ENCODE measurements around the gene KIF17. TPM values are rescaled to one million over a fixed set of nuclear protein-coding genes. Genes with fewer than 3 reads are reported as not detected.
A peak's percentile ranks its signal among the peaks of the same experiment; 100 is the strongest.

Gene KIF17
- total RNA-seq, 1 experiment from 2014 or later: 2.4 TPM

- H3K4me3 ChIP-seq (replicated peaks in 1 of 2; ENCODE audit: low read depth in 1 of 2, low read length in 2 of 2): peak overlapping the region; percentile 44 to 62; a peak in 2 of 4 replicates
- no peaks in the 10 kb centered on the region for H3K79me2 ChIP-seq (ENCODE audit: insufficient read depth, low read length)
- no TSS peak for BruUV-seq (replicated peaks)
- RAD21 ChIA-PET (ENCODE audit: low non-redundant PET in 1 of 2, low total read pairs in 2 of 2, uncharacterized antibody in 2 of 2, unreplicated experiment in 2 of 2): interaction anchor here (0.6 to 2.1 kb wide), 6 partner anchors 35 to 558 kb away, joined by 3 to 25 read pairs (median 6); partner anchors contain the start of genes HP1BP3 (in 1 of the 2) and SH2D5 (in 1 of the 2)
- TF ChIP-seq EZH2phosphoT487 (IDR thresholded peaks at IDR 0.05; ENCODE audit: borderline replicate concordance) (no peak), CBX3 (IDR thresholded peaks at IDR 0.05; ENCODE audit: low read depth) (no peak), SIN3A (IDR thresholded peaks at IDR 0.05; ENCODE audit: low read depth) (no peak), CEBPB (IDR thresholded peaks at IDR 0.05; ENCODE audit: low read depth) (no peak), TCF7L2 (IDR thresholded peaks at IDR 0.05; ENCODE audit: borderline replicate concordance, extremely low read depth, insufficient read depth, insufficient read length) (no peak), POLR2AphosphoS5 (IDR thresholded peaks at IDR 0.05; ENCODE audit: low read depth, low read length) (no peak), FOSL1 (IDR thresholded peaks at IDR 0.05; ENCODE audit: low read depth) (no peak), JUND (IDR thresholded peaks at IDR 0.05) (no peak)
- TF ChIP-seq, protein P1, sequence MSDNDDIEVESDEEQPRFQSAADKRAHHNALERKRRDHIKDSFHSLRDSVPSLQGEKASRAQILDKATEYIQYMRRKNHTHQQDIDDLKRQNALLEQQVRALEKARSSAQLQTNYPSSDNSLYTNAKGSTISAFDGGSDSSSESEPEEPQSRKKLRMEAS (IDR thresholded peaks at IDR 0.05): no peak
- TF ChIP-seq, protein P2, sequence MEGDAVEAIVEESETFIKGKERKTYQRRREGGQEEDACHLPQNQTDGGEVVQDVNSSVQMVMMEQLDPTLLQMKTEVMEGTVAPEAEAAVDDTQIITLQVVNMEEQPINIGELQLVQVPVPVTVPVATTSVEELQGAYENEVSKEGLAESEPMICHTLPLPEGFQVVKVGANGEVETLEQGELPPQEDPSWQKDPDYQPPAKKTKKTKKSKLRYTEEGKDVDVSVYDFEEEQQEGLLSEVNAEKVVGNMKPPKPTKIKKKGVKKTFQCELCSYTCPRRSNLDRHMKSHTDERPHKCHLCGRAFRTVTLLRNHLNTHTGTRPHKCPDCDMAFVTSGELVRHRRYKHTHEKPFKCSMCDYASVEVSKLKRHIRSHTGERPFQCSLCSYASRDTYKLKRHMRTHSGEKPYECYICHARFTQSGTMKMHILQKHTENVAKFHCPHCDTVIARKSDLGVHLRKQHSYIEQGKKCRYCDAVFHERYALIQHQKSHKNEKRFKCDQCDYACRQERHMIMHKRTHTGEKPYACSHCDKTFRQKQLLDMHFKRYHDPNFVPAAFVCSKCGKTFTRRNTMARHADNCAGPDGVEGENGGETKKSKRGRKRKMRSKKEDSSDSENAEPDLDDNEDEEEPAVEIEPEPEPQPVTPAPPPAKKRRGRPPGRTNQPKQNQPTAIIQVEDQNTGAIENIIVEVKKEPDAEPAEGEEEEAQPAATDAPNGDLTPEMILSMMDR (IDR thresholded peaks at IDR 0.05 in 2 of 3, conservative IDR thresholded peaks at IDR 0.05 in 1 of 3; ENCODE audit: borderline replicate concordance in 1 of 3, insufficient read depth in 1 of 3, low read depth in 2 of 3, low read length in 2 of 3): no peak
- H4K20me1 ChIP-seq (ENCODE audit: insufficient read depth): no peaks in the 10 kb centered on the region
- H3K27ac ChIP-seq (ENCODE audit: low read depth, low read length): peak overlapping the region; percentile 88
- no peak for ATAC-seq
- peak overlapping the region; percentile 67; the same call in 1 of the 2 replicates for H3K9ac ChIP-seq (ENCODE audit: low read length)
- H3K36me3 ChIP-seq (ENCODE audit: control insufficient read depth in 1 of 2, insufficient read depth in 2 of 2, low read length in 2 of 2): no peaks in the 10 kb centered on the region
- CTCF ChIA-PET: interaction anchor here (1.1 to 2.8 kb wide), 15 partner anchors 10 to 671 kb away, joined by 3 to 104 read pairs (median 8); partner anchors contain the start of genes HP1BP3 and SH2D5
- intact Hi-C loops (cut with micrococcal nuclease): loop anchor here (2.0 kb wide), 1 partner anchor 89 kb away; the partner anchor contains the start of gene HP1BP3
- H3K9me2 ChIP-seq (ENCODE audit: insufficient read depth): no peaks in the 10 kb centered on the region
- no peak for DNase-seq (ENCODE audit: low read depth, low spot score)
- POLR2A ChIA-PET: interaction anchor here (1.0 to 1.4 kb wide), 2 partner anchors 89 to 498 kb away, joined by 3 to 16 read pairs; no protein-coding TSS in a partner anchor
- peaks cover 25 to 39% of the 10 kb centered on the region in 2 experiments for H3K4me1 ChIP-seq (ENCODE audit: control insufficient read depth in 1 of 2, insufficient read depth in 2 of 2, low read length in 2 of 2)
- peak overlapping the region; percentile 96 for H3K4me2 ChIP-seq (ENCODE audit: low read length)
- no peak overlapping the region for H2AFZ ChIP-seq (ENCODE audit: low read depth, low read length, poor library complexity, severe bottlenecking)
- no peaks in the 10 kb centered on the region for H3K27me3 ChIP-seq (ENCODE audit: insufficient read depth, low read length)
- no peaks in the 10 kb centered on the region for H3K9me3 ChIP-seq (ENCODE audit: control insufficient read depth in 1 of 2, insufficient read depth in 1 of 2, low read depth in 1 of 2, low read length in 2 of 2)
Measured at GRCh38 chr1:20697563-20697962, 20.2 kb downstream of the KIF17 start.

Data from HCT116 (cell line).